Choroid plexus epithelial cell (primary cell): ENCODE measurements around the gene MGMT.

Source experiments
- DNase-seq: peaks from one replicate; pipeline ENCODE4 v3.0.0-alpha.2; 2010; ENCODE audit warnings: low read depth
- H3K4me3 ChIP-seq: 2 replicates; pipeline ENCODE4 v1.5.1; 2011; ENCODE audit warnings: low read depth, mild to moderate bottlenecking, control low read depth, low read length, moderate library complexity
- CTCF ChIP-seq: conservative IDR thresholded peaks from 2 replicates; pipeline ENCODE4 v1.5.1; 2011; ENCODE audit warnings: low read depth, mild to moderate bottlenecking, control low read depth, inconsistent platforms, low read length, moderate library complexity

Gene MGMT

GRCh38 chr10:129730993-129731325, 263.9 kb downstream of the MGMT start:
- no peak for TF ChIP-seq CTCF
- no peak for DNase-seq
- H3K4me3 ChIP-seq, result no peak overlapping the region

DNA sequence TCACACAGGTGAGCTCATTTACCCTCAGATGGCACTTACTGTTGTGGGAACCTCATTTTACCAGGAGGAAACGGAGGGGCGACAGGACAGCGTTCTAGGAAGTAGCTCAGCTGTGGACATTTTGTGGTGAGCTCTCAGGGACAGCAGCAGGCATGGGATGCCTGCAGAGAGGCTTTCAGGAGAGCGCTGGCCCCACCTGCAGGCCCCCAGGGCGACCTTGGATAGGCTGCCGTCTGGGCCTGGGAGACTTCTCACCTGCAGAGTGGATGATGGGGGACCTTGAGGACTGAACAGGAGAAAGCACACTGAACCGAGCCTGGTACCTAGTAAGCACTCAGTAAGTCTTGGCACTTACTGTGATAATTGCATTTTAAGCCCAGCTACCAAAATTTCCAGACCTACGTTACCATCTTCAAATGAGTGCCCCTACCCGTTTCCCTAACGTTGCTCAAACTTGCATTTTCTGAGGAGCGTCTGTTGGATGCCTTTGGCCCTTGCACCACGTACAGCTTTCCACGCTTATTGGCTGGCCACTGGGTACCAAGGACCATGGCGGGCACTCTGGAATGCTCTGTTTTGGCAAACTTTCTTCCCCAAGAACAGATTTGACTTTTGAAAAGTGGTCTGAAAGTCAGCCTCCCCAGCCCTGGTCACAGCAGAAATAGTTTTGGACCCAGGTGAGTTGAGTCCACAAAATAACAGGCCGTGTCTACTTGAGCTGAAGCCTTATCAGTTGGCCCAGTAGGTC, 273.7 kb downstream of the MGMT start:
- DNase-seq, result no peak
- TF ChIP-seq CTCF, result no peak
- H3K4me3 ChIP-seq, result no peak overlapping the region

DNA sequence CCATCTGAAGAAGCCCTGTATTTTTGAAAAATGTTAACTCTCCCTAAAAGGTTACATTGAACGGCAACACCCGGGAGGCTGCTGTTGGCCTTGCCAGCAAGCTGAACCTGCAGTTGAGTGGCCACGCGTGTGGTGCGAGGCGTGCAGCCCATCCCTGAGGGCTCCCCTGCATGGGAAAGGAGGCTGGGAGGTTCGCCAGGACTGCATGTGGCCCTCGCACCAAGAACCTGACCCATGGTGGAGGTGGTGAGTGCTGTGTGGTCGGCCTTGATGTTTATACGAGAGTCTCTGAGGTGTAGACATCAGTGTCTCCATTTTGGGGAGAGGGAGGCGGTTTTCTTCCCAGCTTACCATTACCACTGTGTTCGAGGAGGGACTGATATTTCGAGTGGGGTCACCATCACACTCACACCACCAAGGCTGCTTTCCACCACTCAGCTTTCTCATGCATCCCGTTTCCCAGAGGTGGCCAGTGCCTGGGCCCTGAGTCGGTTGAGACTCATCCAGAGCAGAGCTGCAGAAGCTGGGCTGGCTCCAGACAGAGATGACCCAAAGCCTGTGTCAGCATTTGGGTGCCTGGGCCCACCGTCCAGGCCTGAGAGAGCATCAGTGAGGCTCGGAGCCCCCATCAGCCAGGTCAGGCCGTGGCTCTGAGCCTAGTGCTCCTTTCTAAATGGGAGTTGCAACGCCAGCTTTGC, 274.4 kb downstream of the MGMT start:
- H3K4me3 ChIP-seq, result no peak overlapping the region
- no peak for DNase-seq

GRCh38 chr10:129741978-129742741, 275.1 kb downstream of the MGMT start:
- no peak for TF ChIP-seq CTCF
- no peak for DNase-seq
- H3K4me3 ChIP-seq, result no peak overlapping the region

More for the DNA sequence above, 274.4 kb downstream of the MGMT start:
- no peak for TF ChIP-seq CTCF

DNA sequence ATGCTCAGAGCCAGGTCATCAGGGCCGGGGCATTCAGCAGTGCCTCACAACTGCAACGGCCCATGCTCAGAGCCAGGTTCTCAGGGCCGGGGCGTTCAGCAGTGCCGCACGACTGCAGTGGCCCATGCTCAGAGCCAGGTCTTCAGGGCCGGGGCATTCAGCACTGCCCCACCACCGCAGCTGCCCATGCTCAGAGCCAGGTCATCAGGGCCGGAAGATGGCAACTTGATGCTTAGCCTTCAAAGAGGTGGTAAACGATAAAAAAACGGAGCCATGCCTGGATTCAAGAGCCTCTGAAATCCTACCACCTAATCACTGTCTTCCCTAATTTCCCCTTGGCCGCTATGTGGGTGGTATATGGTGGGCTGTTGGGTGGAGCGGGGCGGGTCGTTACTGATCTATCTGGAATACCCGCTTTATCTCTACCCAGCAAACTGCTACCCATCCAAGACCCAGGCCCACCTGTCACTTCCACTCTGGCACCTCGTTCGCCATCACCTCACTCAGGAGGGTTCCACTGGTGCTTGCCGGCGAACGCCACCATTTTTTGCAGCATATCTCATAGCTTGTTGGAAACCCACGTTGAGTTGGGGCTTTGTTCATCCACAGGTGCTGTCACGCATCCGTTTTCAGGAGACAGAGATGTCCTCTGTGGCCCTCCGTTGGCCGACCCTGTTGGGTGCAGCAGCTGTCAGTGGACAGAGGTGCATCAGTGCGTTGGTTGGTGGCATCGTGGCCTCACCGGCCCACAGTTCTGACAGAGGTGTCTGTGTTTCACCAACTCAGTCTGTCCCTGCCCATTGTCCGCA, 275.9 kb downstream of the MGMT start:
- DNase-seq, result no peak
- H3K4me3 ChIP-seq, result no peak overlapping the region
- TF ChIP-seq CTCF, result no peak

GRCh38 chr10:129743738-129744133, 276.7 kb downstream of the MGMT start:
- no peak for TF ChIP-seq CTCF
- no peak for DNase-seq
- H3K4me3 ChIP-seq, result no peak overlapping the region
